GM12801 (cell line): ENCODE measurements around the gene EFCAB5.

ENCODE experiments used
- TF ChIP-seq, protein P1 (sequence below): IDR thresholded peaks from one replicate; pipeline ENCODE4 v1.5.1; 2011; ENCODE audit warnings: control low read depth; ENCODE audit not compliant: insufficient read length; ENCODE audit errors: extremely low read depth

EFCAB5 gene

DNA sequence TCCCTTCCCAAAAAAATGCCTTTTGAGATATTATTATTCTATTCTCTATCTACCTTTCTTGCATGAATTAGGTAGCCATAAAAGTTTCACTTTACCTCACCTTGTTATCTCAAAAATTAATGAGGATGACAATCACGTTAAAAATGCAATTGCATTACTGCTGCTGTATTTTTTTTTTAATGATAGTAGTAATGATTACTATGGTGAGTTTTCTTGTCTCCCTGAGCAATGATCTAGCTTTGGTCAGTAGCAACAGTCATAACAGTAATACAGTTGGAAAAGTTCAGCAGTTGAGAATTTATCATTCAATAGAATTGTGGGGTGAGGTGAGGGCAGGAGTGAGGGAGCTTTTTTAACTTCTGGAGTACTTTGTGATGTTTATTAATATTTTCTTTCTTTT, at the start of gene EFCAB5:
Gene EFCAB5 (plus strand): TSS at position 301 of the 400 bp plus-strand sequence. CDS start 163 bp downstream, outside the sequence.
- TF ChIP-seq, protein P1, sequence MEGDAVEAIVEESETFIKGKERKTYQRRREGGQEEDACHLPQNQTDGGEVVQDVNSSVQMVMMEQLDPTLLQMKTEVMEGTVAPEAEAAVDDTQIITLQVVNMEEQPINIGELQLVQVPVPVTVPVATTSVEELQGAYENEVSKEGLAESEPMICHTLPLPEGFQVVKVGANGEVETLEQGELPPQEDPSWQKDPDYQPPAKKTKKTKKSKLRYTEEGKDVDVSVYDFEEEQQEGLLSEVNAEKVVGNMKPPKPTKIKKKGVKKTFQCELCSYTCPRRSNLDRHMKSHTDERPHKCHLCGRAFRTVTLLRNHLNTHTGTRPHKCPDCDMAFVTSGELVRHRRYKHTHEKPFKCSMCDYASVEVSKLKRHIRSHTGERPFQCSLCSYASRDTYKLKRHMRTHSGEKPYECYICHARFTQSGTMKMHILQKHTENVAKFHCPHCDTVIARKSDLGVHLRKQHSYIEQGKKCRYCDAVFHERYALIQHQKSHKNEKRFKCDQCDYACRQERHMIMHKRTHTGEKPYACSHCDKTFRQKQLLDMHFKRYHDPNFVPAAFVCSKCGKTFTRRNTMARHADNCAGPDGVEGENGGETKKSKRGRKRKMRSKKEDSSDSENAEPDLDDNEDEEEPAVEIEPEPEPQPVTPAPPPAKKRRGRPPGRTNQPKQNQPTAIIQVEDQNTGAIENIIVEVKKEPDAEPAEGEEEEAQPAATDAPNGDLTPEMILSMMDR = no peak

DNA sequence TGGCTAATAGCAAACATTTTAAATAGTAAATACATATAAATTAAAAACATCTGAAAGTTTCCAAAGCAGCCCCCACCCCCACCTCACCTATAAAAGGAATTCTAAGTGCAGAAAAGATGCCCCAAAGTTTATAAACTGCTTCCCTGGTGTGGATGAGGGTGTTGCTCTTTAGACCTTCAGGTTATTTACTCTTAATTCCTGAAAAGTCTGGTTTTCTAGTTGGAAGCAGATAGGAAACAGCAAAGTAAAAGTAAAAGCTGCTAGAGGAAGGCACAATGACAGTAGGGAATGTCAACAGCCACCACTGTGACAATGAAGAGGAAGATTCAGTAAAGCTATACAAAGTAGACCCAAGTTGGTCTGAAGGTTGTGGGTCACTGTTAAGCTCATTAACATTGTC, 49.2 kb upstream of the EFCAB5 start:
- TF ChIP-seq, protein P1 = no peak

DNA sequence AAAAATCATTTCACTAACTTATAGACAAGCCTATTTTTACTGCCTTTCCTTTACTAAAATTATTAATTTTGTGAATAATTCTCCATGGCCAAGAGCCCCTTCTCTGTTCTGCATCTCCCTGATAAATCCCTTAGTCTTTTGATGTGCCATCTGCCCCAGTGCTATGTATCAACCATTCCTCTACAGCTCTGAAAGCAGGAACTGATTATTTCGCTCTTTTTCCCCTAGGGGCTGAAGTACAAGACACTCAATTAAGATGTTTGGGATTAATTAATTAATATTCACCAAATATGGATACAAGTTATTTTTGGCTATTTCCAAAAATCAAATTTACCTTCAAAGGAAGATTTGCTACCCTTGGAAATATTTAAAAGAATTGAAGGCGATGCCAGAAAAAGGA, 38.0 kb upstream of the EFCAB5 start:
- TF ChIP-seq, protein P1 = no peak

- TF ChIP-seq, protein P1 = no peak
Observed at GRCh38 chr17:29905086-29905878, 36.2 kb upstream of the EFCAB5 start.

DNA sequence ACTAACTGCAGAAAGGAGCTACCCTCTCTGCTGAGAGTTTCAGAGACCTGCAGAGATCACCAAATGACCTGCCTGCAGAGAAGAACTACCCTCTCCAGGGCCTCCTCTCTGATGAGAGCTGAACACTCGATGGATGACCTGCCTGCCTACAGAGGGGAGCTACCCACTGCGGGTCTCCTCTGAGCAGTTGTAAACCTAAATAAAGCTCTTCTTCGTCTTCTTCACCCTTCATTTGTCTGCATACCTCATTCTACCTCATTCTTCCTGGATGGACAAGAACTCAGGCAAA, 35.6 kb upstream of the EFCAB5 start:
- TF ChIP-seq, protein P1 = no peak

DNA sequence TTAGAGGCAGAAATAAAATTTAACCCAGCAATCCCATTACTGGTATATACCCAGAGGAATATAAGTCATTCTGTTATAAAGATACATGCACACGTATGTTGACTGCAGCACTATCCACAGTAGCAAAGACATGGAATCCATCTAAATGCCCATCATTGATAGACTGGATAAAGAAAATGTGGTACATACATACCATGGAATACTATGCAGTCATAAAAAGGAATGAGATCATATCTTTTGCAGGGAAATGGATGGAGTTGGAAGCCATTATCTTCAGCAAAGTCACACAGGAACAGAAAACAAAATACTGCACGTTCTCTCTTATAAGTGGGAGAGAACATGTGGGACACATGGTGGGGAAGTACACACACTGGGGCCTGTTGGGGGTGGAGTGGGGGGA, 34.5 kb upstream of the EFCAB5 start:
- TF ChIP-seq, protein P1 = no peak

GRCh38 chr17:29909236-29910003, 32.0 kb upstream of the EFCAB5 start:
- TF ChIP-seq, protein P1 = no peak
